ENCODE measurements around the gene DACT2. TPM values are rescaled to one million over a fixed set of nuclear protein-coding genes. Genes with fewer than 3 reads are reported as not detected.
A peak's percentile ranks its signal among the peaks of the same experiment; 100 is the strongest.

DACT2 gene
- total and polyA plus RNA-seq, 10 donors: 0.04 to 0.09 TPM; not detected in 8

DNA sequence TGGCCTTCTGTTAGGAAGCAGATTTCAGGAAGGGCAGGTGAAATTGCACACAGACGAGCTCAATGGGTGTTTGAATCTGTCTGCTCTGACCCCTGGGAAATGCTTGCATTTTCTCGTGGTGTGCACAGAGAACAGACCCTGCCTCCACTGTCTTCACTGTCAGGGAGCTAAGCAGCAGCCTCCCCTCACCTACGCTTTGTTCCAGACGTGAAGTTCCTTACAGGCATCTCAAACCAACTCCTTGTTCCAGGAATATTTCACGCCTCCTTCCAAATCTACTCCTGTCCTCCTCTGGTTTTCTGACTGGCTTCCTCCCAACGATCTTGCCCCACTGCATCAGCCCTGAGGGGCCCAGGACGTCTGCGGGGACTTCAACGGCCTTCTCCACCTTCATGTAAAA, 13.7 kb downstream of the DACT2 start:
- Histone ChIP-seq H3K27me3 (replicated peaks in 1 of 7) (peaks cover 0 to 17% (median 0%) of the 10 kb centered on the region in 7 donors), H3K4me1 (no peaks in the 10 kb centered on the region), H3K36me3 (no peaks in the 10 kb centered on the region), H3K4me3 (no peak overlapping the region), H3K27ac (no peak overlapping the region), H3K9me3 (no peaks in the 10 kb centered on the region)
- TF ChIP-seq, protein P1, sequence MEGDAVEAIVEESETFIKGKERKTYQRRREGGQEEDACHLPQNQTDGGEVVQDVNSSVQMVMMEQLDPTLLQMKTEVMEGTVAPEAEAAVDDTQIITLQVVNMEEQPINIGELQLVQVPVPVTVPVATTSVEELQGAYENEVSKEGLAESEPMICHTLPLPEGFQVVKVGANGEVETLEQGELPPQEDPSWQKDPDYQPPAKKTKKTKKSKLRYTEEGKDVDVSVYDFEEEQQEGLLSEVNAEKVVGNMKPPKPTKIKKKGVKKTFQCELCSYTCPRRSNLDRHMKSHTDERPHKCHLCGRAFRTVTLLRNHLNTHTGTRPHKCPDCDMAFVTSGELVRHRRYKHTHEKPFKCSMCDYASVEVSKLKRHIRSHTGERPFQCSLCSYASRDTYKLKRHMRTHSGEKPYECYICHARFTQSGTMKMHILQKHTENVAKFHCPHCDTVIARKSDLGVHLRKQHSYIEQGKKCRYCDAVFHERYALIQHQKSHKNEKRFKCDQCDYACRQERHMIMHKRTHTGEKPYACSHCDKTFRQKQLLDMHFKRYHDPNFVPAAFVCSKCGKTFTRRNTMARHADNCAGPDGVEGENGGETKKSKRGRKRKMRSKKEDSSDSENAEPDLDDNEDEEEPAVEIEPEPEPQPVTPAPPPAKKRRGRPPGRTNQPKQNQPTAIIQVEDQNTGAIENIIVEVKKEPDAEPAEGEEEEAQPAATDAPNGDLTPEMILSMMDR (IDR thresholded peaks at IDR 0.05 in 8 of 11, conservative IDR thresholded peaks at IDR 0.05 in 3 of 11): no peak
- TF ChIP-seq POLR2A (IDR thresholded peaks at IDR 0.05): no peak
- no peak for TF ChIP-seq POLR2AphosphoS5 (IDR thresholded peaks at IDR 0.05)
- DNase-seq: no peak
- 70 to 78% (median 72%) methylated on average over 9 of the region's 9 CpGs for WGBS, 5 donors
- intact Hi-C loops (cut with DNase I; ENCODE audit: low total_unique reads): no loop called here

- H3K9me3 ChIP-seq: no peaks in the 10 kb centered on the region
- peaks cover 0 to 17% (median 0%) of the 10 kb centered on the region in 7 donors for H3K27me3 ChIP-seq (replicated peaks in 1 of 7)
- H3K27ac ChIP-seq: no peak overlapping the region
- intact Hi-C loops (cut with DNase I; ENCODE audit: low total_unique reads): no loop called here
- no peak for TF ChIP-seq POLR2AphosphoS5 (IDR thresholded peaks at IDR 0.05)
- TF ChIP-seq, protein P1 (IDR thresholded peaks at IDR 0.05 in 8 of 11, conservative IDR thresholded peaks at IDR 0.05 in 3 of 11): no peak
- TF ChIP-seq POLR2A (IDR thresholded peaks at IDR 0.05): no peak
- WGBS, 5 donors: 73 to 81% (median 77%) methylated on average over 20 of the region's 20 CpGs
- no peak for DNase-seq
- H3K4me1 ChIP-seq: no peaks in the 10 kb centered on the region
- H3K36me3 ChIP-seq: no peaks in the 10 kb centered on the region
- H3K4me3 ChIP-seq: no peak overlapping the region
Measured at GRCh38 chr6:168305096-168305749, 14.4 kb downstream of the DACT2 start.

DNA sequence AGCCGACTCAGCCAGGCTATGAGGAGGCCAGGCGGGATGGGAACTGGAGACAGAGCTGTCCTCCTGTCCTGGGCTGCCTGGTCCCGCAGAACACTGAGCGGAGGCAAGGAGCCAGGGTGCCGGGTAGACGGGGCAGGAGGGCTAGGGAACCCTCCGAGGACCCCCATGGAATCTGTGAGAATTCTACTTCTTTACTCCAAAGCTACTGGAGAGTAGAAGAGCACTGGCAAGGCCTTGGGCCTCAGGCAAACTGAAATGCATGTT, 14.9 kb downstream of the DACT2 start:
- no peak overlapping the region for H3K27ac ChIP-seq
- no peaks in the 10 kb centered on the region for H3K4me1 ChIP-seq
- H3K4me3 ChIP-seq: no peak overlapping the region
- no peaks in the 10 kb centered on the region for H3K36me3 ChIP-seq
- no peak for TF ChIP-seq POLR2A (IDR thresholded peaks at IDR 0.05)
- TF ChIP-seq POLR2AphosphoS5 (IDR thresholded peaks at IDR 0.05): no peak
- TF ChIP-seq, protein P1 (IDR thresholded peaks at IDR 0.05 in 8 of 11, conservative IDR thresholded peaks at IDR 0.05 in 3 of 11): no peak
- WGBS, 5 donors: 86 to 98% (median 93%) methylated on average over 7 of the region's 7 CpGs
- DNase-seq: no peak
- intact Hi-C loops (cut with DNase I; ENCODE audit: low total_unique reads): no loop called here
- H3K27me3 ChIP-seq (replicated peaks in 1 of 7): peaks cover 0 to 17% (median 0%) of the 10 kb centered on the region in 7 donors
- H3K9me3 ChIP-seq: no peaks in the 10 kb centered on the region

DNA sequence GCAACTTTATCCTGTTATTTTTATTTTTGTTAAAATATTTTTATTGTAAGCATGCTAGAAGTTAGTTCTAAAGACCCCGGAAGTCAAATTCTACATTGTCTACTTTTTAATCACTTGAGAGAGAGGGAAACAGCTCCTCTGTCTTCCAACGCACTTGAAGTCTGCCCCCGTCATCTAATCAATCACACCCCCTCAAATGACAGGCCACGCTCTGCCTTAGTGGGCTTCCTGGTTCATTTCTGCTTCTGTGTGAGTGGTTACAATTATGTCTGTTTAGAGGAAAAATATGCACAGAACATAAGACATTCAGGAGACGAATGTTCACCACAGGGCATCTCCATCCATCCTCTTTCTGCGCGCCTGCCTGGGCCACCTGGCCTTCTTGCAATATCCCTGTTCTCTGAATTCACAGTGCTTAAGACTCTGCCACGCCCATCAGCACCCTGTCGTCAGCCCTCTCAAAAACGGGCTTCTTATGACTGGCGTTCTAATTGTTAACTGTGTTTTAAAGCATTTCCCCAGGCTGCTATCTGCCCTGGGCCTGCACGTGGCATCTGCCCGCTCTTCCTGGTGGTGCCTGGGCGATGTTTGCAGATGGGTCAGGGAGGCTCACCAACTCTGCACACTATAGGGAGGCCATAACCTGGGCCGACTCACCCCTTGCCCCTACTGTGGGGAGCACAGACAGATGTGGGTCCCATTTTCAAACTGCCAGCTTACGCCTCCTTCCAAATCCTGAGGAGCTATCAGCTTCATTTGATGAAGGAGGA, 15.4 kb downstream of the DACT2 start:
- no peak overlapping the region for H3K4me3 ChIP-seq
- intact Hi-C loops (cut with DNase I; ENCODE audit: low total_unique reads): no loop called here
- no peaks in the 10 kb centered on the region for H3K4me1 ChIP-seq
- peaks cover 0 to 17% (median 0%) of the 10 kb centered on the region in 7 donors for H3K27me3 ChIP-seq (replicated peaks in 1 of 7)
- H3K36me3 ChIP-seq: no peaks in the 10 kb centered on the region
- no peak overlapping the region for H3K27ac ChIP-seq
- DNase-seq: peak; percentile 70
- TF ChIP-seq POLR2A (IDR thresholded peaks at IDR 0.05) (no peak), POLR2AphosphoS5 (IDR thresholded peaks at IDR 0.05) (no peak)
- TF ChIP-seq, protein P1 (IDR thresholded peaks at IDR 0.05 in 8 of 11, conservative IDR thresholded peaks at IDR 0.05 in 3 of 11): no peak
- 83 to 91% (median 87%) methylated on average over 16 of the region's 16 CpGs for WGBS, 5 donors
- H3K9me3 ChIP-seq: no peaks in the 10 kb centered on the region

All from spleen (tissue), 11 donors.